Measurements from ENCODE around the gene ZNF558. TPM values are rescaled to one million over a fixed set of nuclear protein-coding genes. Genes with fewer than 3 reads are reported as not detected.

Gene ZNF558
- total RNA-seq, 1 experiment from 2014 or later, result 30.2 TPM

DNA sequence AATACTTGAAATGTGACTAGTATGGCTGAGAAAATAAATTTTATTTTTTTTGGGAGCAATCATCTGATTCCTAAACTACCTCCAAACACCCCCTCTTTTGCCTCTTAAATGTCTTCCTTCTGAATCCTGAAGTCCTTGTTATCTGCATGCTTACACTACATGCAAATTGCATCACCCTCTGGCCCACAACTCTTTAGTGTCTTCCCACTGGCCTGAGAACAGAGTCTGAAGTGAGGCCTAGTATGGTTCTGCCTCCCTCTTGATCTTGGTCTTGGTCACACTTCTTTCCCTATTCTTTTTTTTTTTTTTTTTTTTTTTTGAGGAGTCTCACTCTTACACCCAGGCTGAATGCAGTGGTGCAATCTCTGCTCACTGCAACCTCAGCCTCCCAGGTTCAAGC lies 4.8 kb downstream of the ZNF558 start:
- Histone ChIP-seq H3K9ac (ENCODE audit: extremely low read depth, insufficient read length, low read length) (no peak overlapping the region), H3T11ph (ENCODE audit: low read length) (no peak overlapping the region), H2BK120ac (ENCODE audit: low read depth, low read length, poor library complexity, severe bottlenecking) (no peak overlapping the region), H3K27ac (ENCODE audit: insufficient read length, low read depth, low read length) (no peak overlapping the region), H3K56ac (ENCODE audit: insufficient read length, low read depth, low read length) (no peak overlapping the region), H2AFZ (ENCODE audit: low read length) (no peak overlapping the region), H4K8ac (replicated peaks; ENCODE audit: insufficient read length, low read depth, low read length) (no peak overlapping the region), H3K23ac (ENCODE audit: insufficient read length, low read depth, low read length) (no peak overlapping the region), H3K27me3 (ENCODE audit: insufficient read depth, low read length) (no peaks in the 10 kb centered on the region), H2BK15ac (ENCODE audit: low read depth, low read length) (no peak overlapping the region), H2AK5ac (ENCODE audit: insufficient read length, low read length) (no peak overlapping the region), H2BK20ac (ENCODE audit: low read depth, low read length, poor library complexity, severe bottlenecking) (no peak overlapping the region), H4K5ac (ENCODE audit: insufficient read length, low read depth, low read length) (no peak overlapping the region), H3K79me1 (ENCODE audit: insufficient read depth, low read depth, low read length, poor library complexity, severe bottlenecking) (no peaks in the 10 kb centered on the region), H2BK12ac (ENCODE audit: insufficient read length, low read depth, low read length) (no peak overlapping the region), H3K9me3 (ENCODE audit: control insufficient read depth, low read depth, low read length) (peaks cover 7% of the 10 kb centered on the region), H3K18ac (ENCODE audit: insufficient read length, low read depth, low read length) (no peak overlapping the region), H3K79me2 (ENCODE audit: insufficient read depth, low read length) (no peaks in the 10 kb centered on the region), H3K14ac (ENCODE audit: insufficient read depth, low read length) (no peak overlapping the region), H4K20me1 (ENCODE audit: control insufficient read depth, insufficient read depth, insufficient read length) (no peaks in the 10 kb centered on the region), H2BK5ac (ENCODE audit: insufficient read length, low read length) (no peak overlapping the region), H4K91ac (ENCODE audit: insufficient read length, low read depth, low read length) (no peak overlapping the region), H3K23me2 (ENCODE audit: insufficient read length, low read depth, low read length, poor library complexity, severe bottlenecking) (peaks cover 4% of the 10 kb centered on the region), H3K4ac (ENCODE audit: low read depth, low read length) (no peak overlapping the region), H3K4me1 (ENCODE audit: insufficient read depth, low read length) (no peaks in the 10 kb centered on the region), H3K4me2 (ENCODE audit: insufficient read depth, insufficient read length, low read length) (no peak overlapping the region)
- Mint-ChIP-seq H3K27me3 (ENCODE audit: low read depth) (no peaks in the 10 kb centered on the region; the same call in none of the 2 replicates), H3K9me3 (peaks cover 43 to 53% of the 10 kb centered on the region in 2 experiments), H3K4me1 (peaks cover 5 to 6% of the 10 kb centered on the region in 2 experiments; a peak in 3 of 4 replicates), H3K4me3 (no peak overlapping the region), H3K36me3 (ENCODE audit: insufficient read depth in 1 of 3, low read depth in 3 of 3) (peaks cover 70 to 76% (median 71%) of the 10 kb centered on the region in 3 experiments), H3K27ac (no peak overlapping the region)
- TF ChIP-seq, protein P1, sequence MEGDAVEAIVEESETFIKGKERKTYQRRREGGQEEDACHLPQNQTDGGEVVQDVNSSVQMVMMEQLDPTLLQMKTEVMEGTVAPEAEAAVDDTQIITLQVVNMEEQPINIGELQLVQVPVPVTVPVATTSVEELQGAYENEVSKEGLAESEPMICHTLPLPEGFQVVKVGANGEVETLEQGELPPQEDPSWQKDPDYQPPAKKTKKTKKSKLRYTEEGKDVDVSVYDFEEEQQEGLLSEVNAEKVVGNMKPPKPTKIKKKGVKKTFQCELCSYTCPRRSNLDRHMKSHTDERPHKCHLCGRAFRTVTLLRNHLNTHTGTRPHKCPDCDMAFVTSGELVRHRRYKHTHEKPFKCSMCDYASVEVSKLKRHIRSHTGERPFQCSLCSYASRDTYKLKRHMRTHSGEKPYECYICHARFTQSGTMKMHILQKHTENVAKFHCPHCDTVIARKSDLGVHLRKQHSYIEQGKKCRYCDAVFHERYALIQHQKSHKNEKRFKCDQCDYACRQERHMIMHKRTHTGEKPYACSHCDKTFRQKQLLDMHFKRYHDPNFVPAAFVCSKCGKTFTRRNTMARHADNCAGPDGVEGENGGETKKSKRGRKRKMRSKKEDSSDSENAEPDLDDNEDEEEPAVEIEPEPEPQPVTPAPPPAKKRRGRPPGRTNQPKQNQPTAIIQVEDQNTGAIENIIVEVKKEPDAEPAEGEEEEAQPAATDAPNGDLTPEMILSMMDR (conservative IDR thresholded peaks at IDR 0.05), result no peak
- DNase-seq, result no peak

Measured in H9 (cell line).